Stomach (tissue), 4 donors: ENCODE results near the gene TAS2R41.

Experiments used
- EP300 ChIP-seq: sonication (generic); formaldehyde crosslinking; IDR thresholded peaks from one replicate; pipeline ENCODE4 v1.6.1; 2017; ENCODE audit warnings: antibody characterized with exemption
- POLR2A ChIP-seq, 4 donors: fragments of 450-650 bp; IDR thresholded peaks; one replicate each; pipeline ENCODE4 v1.6.1; 2016; ENCODE audit warnings: antibody characterized with exemption in 4 of 4, control low read depth in 2 of 4, mild to moderate bottlenecking in 1 of 4, moderate library complexity in 1 of 4
- TF ChIP-seq, protein P1 (sequence below), 7 experiments: fragments of 450-650 bp in 4 of 7; fragments of 200-600 bp in 3 of 7; sonication (generic) in 3 of 7; IDR thresholded peaks; one replicate each; pipeline ENCODE4 v1.5.1; 2016 to 2019; ENCODE audit warnings: antibody characterized with exemption in 7 of 7, control low read depth in 2 of 7, mild to moderate bottlenecking in 1 of 7

DNA sequence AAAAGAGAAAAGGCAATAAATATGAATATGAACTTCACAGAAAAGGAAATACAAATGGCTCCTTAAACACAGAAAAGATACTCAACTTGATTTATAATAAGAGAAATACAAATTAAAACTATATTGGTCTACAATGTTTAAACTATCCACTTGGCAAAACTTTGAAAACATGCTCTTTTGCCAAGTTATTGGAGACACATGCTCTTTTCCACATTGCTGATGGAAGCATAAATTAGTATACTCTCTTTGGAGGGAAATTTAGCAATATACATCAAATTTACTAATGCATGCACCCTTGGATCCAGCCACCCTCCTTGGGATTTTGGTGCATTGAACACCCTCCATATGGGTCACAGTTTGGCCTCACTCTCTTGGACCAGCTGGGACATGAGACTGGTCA, 26.6 kb upstream of the TAS2R41 start:
- TF ChIP-seq, protein P1, sequence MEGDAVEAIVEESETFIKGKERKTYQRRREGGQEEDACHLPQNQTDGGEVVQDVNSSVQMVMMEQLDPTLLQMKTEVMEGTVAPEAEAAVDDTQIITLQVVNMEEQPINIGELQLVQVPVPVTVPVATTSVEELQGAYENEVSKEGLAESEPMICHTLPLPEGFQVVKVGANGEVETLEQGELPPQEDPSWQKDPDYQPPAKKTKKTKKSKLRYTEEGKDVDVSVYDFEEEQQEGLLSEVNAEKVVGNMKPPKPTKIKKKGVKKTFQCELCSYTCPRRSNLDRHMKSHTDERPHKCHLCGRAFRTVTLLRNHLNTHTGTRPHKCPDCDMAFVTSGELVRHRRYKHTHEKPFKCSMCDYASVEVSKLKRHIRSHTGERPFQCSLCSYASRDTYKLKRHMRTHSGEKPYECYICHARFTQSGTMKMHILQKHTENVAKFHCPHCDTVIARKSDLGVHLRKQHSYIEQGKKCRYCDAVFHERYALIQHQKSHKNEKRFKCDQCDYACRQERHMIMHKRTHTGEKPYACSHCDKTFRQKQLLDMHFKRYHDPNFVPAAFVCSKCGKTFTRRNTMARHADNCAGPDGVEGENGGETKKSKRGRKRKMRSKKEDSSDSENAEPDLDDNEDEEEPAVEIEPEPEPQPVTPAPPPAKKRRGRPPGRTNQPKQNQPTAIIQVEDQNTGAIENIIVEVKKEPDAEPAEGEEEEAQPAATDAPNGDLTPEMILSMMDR (IDR thresholded peaks at IDR 0.05): no peak
- no peak for TF ChIP-seq EP300
- no peak for TF ChIP-seq POLR2A (IDR thresholded peaks at IDR 0.05)
